AG20443 (cell line): ENCODE measurements around the gene LAT.

Experiments
- DNase-seq: peaks from one replicate; pipeline ENCODE4 v3.0.0; 2012; ENCODE audit warnings: low spot score, mixed read lengths

Gene LAT

GRCh38 chr16:29007730-29008593 is 23.1 kb downstream of the LAT start:
- peak; percentile 71 for DNase-seq

GRCh38 chr16:29009050-29009837 is 24.4 kb downstream of the LAT start:
- no peak for DNase-seq

- DNase-seq, result no peak
Observed at GRCh38 chr16:29009838-29010166, 24.9 kb downstream of the LAT start.

GRCh38 chr16:29011112-29011511 is 26.3 kb downstream of the LAT start:
- no peak for DNase-seq

- DNase-seq, result no peak
Observed at GRCh38 chr16:29011851-29012250, 27.0 kb downstream of the LAT start.

- no peak for DNase-seq
Observed at GRCh38 chr16:29012913-29013553, 28.2 kb downstream of the LAT start.

- DNase-seq, result no peak
Observed at GRCh38 chr16:29014561-29015069, 29.8 kb downstream of the LAT start.

- no peak for DNase-seq
Observed at GRCh38 chr16:29022196-29022595, 37.3 kb downstream of the LAT start.

GRCh38 chr16:29023279-29024277 is 38.7 kb downstream of the LAT start:
- DNase-seq, result no peak

GRCh38 chr16:29024278-29024677 is 39.4 kb downstream of the LAT start:
- DNase-seq, result no peak

- no peak for DNase-seq
Observed at GRCh38 chr16:29025218-29025617, 40.4 kb downstream of the LAT start.

GRCh38 chr16:29025735-29026134 is 40.9 kb downstream of the LAT start:
- DNase-seq, result no peak

GRCh38 chr16:29028457-29029167 is 43.8 kb downstream of the LAT start:
- DNase-seq, result no peak

GRCh38 chr16:29029168-29029994 is 44.5 kb downstream of the LAT start:
- DNase-seq, result peak; percentile 82

GRCh38 chr16:29030086-29030840 is 45.4 kb downstream of the LAT start:
- DNase-seq, result no peak
